ENCODE data around the gene USP19. TPM values are rescaled to one million over a fixed set of nuclear protein-coding genes. Genes with fewer than 3 reads are reported as not detected.
A peak's percentile ranks its signal among the peaks of the same experiment; 100 is the strongest.

USP19 gene, protein sequence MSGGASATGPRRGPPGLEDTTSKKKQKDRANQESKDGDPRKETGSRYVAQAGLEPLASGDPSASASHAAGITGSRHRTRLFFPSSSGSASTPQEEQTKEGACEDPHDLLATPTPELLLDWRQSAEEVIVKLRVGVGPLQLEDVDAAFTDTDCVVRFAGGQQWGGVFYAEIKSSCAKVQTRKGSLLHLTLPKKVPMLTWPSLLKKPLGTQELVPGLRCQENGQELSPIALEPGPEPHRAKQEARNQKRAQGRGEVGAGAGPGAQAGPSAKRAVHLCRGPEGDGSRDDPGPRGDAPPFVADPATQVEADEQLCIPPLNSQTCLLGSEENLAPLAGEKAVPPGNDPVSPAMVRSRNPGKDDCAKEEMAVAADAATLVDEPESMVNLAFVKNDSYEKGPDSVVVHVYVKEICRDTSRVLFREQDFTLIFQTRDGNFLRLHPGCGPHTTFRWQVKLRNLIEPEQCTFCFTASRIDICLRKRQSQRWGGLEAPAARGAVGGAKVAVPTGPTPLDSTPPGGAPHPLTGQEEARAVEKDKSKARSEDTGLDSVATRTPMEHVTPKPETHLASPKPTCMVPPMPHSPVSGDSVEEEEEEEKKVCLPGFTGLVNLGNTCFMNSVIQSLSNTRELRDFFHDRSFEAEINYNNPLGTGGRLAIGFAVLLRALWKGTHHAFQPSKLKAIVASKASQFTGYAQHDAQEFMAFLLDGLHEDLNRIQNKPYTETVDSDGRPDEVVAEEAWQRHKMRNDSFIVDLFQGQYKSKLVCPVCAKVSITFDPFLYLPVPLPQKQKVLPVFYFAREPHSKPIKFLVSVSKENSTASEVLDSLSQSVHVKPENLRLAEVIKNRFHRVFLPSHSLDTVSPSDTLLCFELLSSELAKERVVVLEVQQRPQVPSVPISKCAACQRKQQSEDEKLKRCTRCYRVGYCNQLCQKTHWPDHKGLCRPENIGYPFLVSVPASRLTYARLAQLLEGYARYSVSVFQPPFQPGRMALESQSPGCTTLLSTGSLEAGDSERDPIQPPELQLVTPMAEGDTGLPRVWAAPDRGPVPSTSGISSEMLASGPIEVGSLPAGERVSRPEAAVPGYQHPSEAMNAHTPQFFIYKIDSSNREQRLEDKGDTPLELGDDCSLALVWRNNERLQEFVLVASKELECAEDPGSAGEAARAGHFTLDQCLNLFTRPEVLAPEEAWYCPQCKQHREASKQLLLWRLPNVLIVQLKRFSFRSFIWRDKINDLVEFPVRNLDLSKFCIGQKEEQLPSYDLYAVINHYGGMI (N-terminal part only)
- 55.2 and 62.6 TPM in 2 replicates for total RNA-seq

DNA sequence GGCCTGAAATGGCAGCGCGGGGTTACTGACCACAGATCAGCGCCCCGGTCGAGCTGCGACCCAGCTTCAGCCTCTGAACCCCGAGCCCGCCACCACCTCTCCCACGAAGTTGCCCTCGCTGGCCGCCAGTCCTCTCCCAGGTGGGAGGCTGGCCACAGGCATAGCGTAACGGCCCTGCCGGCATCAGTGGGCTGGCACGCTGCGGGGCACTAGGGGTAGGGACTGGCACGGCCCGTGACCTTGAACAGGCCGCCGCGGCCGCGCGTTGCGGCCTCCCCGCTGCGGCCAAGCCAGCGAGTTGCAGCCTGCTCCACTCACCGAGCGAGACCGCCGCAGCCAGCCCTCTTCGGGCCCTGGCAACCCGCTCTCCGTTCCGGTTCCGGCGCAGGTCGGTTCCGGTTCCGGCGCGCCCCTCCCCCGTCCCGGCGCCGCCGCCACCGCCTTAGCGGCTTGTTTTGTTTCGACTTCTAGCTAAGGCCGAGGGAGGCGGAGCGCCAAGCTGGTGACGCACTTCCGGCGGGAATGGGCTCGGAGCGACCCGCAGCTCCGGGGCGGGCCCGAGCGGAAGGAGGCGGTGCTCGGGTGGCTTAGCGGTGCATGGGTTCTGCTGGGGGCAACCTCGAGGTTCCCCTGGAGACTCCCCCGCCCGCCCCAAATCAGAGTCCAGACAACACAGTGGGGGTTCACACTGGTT is at the start of gene USP19:
TSS of gene USP19 (minus strand) at position 386 of the 694 bp plus-strand sequence. CDS start 1,678 bp downstream, outside the sequence.
- peak within 1 kb of the TSS; percentile 96 for H3K4me3 ChIP-seq (ENCODE audit: low read depth, low read length)
- DNase-seq (ENCODE audit: low read depth) = no peak
- peaks cover 9% of the 10 kb centered on the region for H3K36me3 ChIP-seq (ENCODE audit: control insufficient read depth, insufficient read depth, low read length)
- H3K27me3 ChIP-seq (ENCODE audit: control insufficient read depth, insufficient read depth, low read length) = no peaks in the 10 kb centered on the region
- TF ChIP-seq, protein P1, sequence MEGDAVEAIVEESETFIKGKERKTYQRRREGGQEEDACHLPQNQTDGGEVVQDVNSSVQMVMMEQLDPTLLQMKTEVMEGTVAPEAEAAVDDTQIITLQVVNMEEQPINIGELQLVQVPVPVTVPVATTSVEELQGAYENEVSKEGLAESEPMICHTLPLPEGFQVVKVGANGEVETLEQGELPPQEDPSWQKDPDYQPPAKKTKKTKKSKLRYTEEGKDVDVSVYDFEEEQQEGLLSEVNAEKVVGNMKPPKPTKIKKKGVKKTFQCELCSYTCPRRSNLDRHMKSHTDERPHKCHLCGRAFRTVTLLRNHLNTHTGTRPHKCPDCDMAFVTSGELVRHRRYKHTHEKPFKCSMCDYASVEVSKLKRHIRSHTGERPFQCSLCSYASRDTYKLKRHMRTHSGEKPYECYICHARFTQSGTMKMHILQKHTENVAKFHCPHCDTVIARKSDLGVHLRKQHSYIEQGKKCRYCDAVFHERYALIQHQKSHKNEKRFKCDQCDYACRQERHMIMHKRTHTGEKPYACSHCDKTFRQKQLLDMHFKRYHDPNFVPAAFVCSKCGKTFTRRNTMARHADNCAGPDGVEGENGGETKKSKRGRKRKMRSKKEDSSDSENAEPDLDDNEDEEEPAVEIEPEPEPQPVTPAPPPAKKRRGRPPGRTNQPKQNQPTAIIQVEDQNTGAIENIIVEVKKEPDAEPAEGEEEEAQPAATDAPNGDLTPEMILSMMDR (IDR thresholded peaks at IDR 0.05; ENCODE audit: insufficient read depth, low read length, poor library complexity, severe bottlenecking) = no peak

DNA sequence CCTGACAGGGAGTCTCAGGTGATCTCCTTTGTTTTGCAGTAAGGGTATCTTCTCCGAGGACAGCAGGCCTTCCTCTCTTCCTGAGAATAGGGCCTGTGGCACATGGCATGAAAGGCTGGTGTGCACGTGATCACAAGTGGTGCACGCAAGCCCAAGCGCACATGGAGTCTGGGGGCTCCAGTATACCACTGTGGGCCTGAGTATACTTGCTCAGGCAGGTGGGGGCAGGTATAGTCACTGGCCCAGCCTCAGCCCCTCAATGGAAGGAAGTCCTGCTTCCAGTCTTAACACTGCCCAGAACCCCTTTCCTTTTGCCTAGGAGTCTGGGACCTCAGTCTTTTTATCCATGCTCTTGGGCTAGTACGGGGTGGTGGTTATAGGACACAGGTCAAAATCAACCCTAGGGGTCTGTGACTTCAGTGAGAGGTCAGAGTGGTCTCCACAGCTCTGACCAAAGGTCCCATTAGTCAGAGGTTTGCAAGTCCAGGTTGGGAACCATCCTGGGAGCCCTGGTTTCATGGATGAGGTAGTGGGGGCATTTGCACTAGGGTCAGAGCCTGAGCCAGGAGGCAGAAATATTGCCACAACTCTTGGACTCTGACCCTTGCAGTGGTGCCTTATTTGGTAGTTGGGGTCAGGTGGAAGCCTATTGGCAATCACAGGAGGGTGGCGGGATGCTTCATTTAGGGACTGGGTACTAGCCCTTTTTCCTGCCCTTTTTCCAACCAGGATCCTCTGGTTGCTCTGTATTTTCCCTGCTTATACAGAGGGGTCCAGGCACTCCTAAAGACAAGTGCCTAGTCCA is 46.3 kb upstream of the USP19 start:
- peaks cover 4% of the 10 kb centered on the region for H3K36me3 ChIP-seq (ENCODE audit: control insufficient read depth, insufficient read depth, low read length)
- H3K27me3 ChIP-seq (ENCODE audit: control insufficient read depth, insufficient read depth, low read length) = no peaks in the 10 kb centered on the region
- no peak for DNase-seq (ENCODE audit: low read depth)
- TF ChIP-seq, protein P1 (IDR thresholded peaks at IDR 0.05; ENCODE audit: insufficient read depth, low read length, poor library complexity, severe bottlenecking) = no peak
- peak overlapping the region; percentile 96 for H3K4me3 ChIP-seq (ENCODE audit: low read depth, low read length)

DNA sequence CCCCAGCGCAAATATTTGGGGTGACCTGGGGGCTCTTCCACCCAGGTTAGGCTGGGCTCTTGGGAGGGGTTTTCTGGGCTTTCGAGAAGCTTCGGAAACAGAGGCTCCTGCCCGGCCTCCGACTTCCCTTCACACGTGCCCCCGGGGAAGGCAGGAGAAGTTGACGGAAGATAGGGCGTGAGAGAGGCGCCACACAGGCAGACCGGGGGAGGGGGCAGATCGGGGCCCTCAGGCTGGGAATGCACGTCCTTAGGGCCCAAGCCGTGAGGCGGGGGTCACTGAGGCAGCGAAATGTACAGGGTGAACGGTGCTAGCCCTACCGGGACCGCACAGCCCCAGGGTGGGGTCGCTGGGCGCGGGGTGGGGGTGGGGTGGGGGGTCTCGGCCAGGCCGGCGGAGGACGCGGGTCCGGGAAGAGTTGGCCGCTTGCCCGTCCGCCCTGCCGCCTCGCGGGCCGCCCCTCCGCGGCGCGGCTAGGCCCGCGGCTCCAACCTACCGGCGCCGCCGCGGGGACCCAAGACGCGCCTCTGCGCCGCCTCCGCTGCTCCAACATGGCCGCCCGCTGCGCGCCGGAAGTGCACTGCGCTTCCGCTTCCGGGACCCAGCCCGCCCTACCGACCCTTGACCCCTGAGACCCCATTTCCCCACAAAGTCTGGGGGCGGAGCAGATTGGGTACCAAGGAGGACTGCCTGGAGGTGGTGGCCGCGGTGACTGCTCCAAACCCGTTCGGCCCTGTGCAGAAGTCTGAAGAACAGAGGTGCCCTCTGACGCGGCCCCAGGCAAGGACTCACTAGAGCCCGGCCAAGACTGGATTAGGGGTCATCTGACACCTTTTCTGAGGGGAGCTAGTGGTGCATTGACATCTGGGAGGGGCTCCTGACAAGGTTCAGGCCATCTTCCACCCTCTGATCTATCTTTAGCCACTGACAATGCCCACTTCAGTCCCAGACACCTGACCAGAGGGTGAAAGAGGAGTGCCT is 45.4 kb upstream of the USP19 start, which contains the start of gene CCDC71:
TSS of gene CCDC71 (minus strand) at position 561 of the 981 bp plus-strand sequence. CDS start 2,123 bp downstream, outside the sequence.
- peaks cover 4% of the 10 kb centered on the region for H3K36me3 ChIP-seq (ENCODE audit: control insufficient read depth, insufficient read depth, low read length)
- peak within 1 kb of the TSS; percentile 96 for H3K4me3 ChIP-seq (ENCODE audit: low read depth, low read length)
- TF ChIP-seq, protein P1 (IDR thresholded peaks at IDR 0.05; ENCODE audit: insufficient read depth, low read length, poor library complexity, severe bottlenecking) = no peak
- no peak for DNase-seq (ENCODE audit: low read depth)
- H3K27me3 ChIP-seq (ENCODE audit: control insufficient read depth, insufficient read depth, low read length) = no peaks in the 10 kb centered on the region

DNA sequence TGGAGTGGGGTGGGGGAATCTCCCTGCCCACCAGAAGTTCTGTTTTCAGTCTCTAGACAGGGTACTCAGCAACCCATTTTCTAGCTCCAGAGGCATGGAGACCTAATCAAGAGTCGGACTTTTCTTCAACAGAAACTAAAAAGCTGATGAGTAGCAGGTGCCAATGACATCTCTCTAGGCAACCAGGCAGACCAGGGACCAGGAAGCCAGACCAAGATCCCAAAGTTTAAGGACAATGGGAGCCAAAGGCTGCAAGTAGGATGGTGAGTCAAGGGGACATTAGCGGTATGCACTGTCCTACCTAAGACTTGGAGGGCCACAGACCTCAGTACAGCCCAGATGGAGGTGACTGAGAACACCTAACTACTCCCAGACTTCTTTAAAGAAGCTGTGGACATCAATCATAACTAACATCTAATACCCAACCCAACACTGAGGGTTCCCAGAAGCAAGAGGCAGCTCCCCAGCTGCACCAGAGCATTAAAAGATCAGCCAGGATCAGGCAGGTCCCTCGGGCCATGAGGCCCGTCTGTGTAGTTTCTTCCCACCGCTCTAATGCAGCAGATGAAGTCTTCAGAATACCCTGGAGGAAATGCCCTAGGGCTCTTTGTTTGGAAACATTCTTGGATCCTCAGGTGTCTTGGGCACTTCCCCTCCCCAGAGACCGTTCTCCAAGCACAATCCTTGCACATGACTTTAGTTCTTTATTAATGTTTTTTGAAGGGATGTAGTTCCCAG is 44.5 kb upstream of the USP19 start:
- Histone ChIP-seq H3K4me3 (ENCODE audit: low read depth, low read length) (peak overlapping the region; percentile 96), H3K27me3 (ENCODE audit: control insufficient read depth, insufficient read depth, low read length) (no peaks in the 10 kb centered on the region), H3K36me3 (ENCODE audit: control insufficient read depth, insufficient read depth, low read length) (peaks cover 4% of the 10 kb centered on the region)
- DNase-seq (ENCODE audit: low read depth) = no peak
- TF ChIP-seq, protein P1 (IDR thresholded peaks at IDR 0.05; ENCODE audit: insufficient read depth, low read length, poor library complexity, severe bottlenecking) = no peak

Data from kidney epithelial cell (primary cell).